ENCODE results near the gene GINS2.

Gene GINS2

GRCh38 chr16:85707528-85708095, 18.9 kb upstream of the GINS2 start:
- TF ChIP-seq CTCF (conservative IDR thresholded peaks at IDR 0.05) (no peak), ZFX (IDR thresholded peaks at IDR 0.05) (no peak)
- no peak overlapping the region for H3K27ac ChIP-seq

DNA sequence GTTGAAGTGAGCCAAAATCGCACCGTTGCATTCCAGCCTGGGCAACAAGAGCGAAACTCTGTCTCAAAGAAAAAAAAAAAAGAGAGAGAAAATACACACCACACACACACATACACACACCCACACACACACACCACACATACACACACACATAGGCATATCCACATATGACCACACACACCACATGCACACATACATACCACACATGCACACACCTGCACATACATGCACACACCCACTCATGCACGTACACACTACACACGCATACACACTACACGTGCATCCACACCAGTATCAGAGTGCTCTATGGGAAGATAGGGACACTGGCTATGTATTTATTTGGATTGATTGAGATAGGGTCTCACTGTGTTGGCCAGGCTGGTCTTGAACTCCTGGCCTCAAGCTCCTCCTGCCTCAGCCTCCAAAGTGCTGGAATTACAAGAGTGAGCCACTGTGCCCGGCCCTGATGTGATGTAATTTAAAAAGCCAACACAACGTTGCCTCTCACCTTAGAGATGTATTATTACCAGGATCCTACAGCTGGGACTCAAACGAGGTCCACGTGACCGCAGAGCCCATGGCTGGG, 17.8 kb upstream of the GINS2 start:
- TF ChIP-seq CTCF (conservative IDR thresholded peaks at IDR 0.05) (no peak), ZFX (IDR thresholded peaks at IDR 0.05) (no peak)

DNA sequence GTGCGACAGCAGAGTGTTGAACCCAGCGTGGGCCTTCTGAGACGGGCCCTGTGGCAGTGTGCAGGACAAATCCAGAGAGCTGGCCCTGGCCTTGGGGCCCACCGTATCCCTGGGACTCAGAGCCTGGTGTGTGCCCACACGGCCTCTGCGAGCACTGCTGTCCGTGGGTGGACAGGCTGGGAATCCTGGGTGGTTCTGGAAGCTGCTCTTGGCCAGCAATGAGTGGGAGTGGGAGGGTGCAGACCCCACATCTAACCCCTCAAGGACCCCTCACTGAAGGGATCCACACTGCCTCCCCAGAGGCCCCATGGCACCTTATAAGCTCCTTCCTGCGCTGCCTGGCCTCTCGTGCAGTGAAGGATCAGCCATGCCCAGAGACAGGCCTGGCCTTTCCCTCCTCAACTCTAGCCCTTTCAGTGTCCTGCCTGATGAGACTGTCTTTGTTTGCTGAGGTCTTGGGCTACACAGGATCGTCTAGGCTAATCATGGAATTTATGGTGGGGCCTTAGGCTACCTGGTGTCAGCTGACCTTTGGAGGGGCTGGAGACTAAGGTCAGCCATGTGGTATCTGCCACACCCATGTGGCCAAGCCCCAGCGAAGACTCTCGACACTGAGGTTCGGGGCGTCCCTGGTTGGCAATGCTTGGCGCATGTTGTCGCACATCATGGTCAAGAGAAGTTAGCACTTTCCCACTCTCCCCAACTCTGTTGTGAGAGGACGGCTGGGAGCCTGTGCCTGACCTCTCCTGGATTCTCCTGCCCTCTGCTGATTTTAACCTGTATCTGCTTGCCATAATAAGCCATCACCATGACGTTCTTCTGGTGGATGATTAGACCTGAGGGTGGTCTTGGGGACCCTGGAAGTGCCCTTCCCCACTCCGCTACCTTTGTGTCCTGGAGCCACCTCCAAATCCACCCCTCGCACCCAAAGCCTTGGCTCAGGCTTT, 16.4 kb upstream of the GINS2 start:
- TF ChIP-seq CTCF (conservative IDR thresholded peaks at IDR 0.05) (no peak), ZFX (IDR thresholded peaks at IDR 0.05) (no peak)
- no peak overlapping the region for H3K27ac ChIP-seq

More for the DNA sequence above, 17.8 kb upstream of the GINS2 start:
- H3K27ac ChIP-seq = no peak overlapping the region

- no peak for TF ChIP-seq ZFX (IDR thresholded peaks at IDR 0.05)
- TF ChIP-seq CTCF (conservative IDR thresholded peaks at IDR 0.05) = no peak
- no peak overlapping the region for H3K27ac ChIP-seq
Observed at GRCh38 chr16:85704011-85704410, 15.3 kb upstream of the GINS2 start.

DNA sequence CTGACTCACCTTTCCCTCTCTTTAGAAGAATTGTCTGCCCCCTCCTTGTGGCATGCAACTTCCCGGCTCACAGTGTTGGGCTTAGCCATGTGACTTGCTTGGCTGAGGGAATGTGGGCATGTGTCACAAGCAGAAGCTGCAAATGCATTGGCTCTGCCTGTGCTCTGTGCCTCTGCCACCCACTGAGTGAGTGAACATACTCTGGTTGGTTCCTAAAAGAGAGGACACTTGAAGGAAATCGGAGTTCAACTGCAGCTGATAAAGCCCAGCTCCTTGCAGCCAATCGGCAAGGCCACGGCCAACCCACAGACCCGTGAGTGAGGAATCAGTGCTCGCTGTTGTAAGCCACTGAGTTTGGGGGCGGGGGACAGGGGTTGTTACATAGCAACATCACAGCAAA, 10.9 kb upstream of the GINS2 start:
- no peak overlapping the region for H3K27ac ChIP-seq
- TF ChIP-seq CTCF (conservative IDR thresholded peaks at IDR 0.05) = no peak
- TF ChIP-seq ZFX (IDR thresholded peaks at IDR 0.05) = no peak

DNA sequence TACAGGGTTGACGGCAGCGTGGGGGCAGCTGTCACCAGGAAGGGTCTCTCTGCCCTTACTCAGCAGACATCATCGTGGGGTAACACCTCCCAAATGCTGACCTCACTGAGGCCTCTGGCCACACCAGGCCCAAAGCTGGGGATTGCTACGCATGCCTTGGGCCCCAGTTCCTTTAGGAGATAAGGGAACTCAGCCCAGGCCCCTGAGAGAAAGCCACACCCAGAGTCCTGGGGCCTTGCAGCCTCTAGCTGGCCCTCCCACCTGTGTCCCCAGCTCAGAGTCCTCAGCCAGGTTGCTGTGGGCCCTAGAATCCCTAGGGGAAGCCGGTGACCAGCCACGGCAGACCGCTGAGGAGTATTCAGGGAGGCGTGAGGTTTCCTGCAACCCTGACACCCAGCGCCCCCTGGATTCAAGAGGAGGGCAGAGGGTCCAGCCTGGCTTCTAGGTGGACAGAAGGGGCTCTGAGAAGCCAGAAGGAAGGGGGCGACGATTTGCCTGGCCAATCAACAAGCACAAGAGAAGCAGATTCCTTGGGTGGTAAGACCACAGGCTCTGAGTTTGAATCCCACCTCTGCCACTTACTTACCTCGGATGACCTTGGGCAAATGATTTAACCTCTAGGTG, 10.3 kb upstream of the GINS2 start:
- TF ChIP-seq ZFX (IDR thresholded peaks at IDR 0.05) = no peak
- TF ChIP-seq CTCF (conservative IDR thresholded peaks at IDR 0.05) = no peak
- H3K27ac ChIP-seq = no peak overlapping the region
